Spleen (tissue), 11 donors: Measurements from ENCODE around the gene NSD1. TPM values are rescaled to one million over a fixed set of nuclear protein-coding genes. Genes with fewer than 3 reads are reported as not detected.

Experiments used
- DNase-seq: peaks from one replicate; pipeline ENCODE4 v3.0.0-alpha.2; 2020
- H3K27ac ChIP-seq, 8 donors: fragments of 200-600 bp; sonication (generic) in 7 of 8; 1 replicate in 4 of 8; 2 replicates in 4 of 8; pipeline versions ENCODE4 v1.5.0 to v1.8.0; 2016 to 2021; ENCODE audit warnings: inconsistent platforms in 4 of 8, mild to moderate bottlenecking in 4 of 8, moderate library complexity in 1 of 8
- H3K27me3 ChIP-seq, 7 donors: fragments of 200-600 bp; sonication (generic) in 6 of 7; replicated peaks in 1 of 7; 1 replicate in 4 of 7; 2 replicates in 3 of 7; pipeline versions ENCODE4 v1.5.0 to v1.8.0; 2016 to 2021; ENCODE audit warnings: inconsistent platforms in 3 of 7, mild to moderate bottlenecking in 1 of 7
- H3K36me3 ChIP-seq, 6 donors: fragments of 200-600 bp; sonication (generic) in 5 of 6; 1 replicate in 4 of 6; 2 replicates in 2 of 6; pipeline versions ENCODE4 v1.5.0 to v1.8.0; 2016 to 2021; ENCODE audit warnings: inconsistent platforms in 2 of 6
- H3K4me1 ChIP-seq, 6 donors: fragments of 200-600 bp; sonication (generic) in 5 of 6; 1 replicate in 3 of 6; 2 replicates in 3 of 6; pipeline versions ENCODE4 v1.5.0 to v1.8.0; 2016 to 2021; ENCODE audit warnings: inconsistent platforms in 3 of 6
- H3K4me3 ChIP-seq, 8 donors: fragments of 200-600 bp; sonication (generic) in 7 of 8; 1 replicate in 4 of 8; 2 replicates in 4 of 8; pipeline versions ENCODE4 v1.5.0 to v1.8.0; 2016 to 2021; ENCODE audit warnings: inconsistent platforms in 4 of 8, mild to moderate bottlenecking in 4 of 8, moderate library complexity in 2 of 8
- H3K9me3 ChIP-seq, 8 donors: fragments of 200-600 bp; sonication (generic) in 7 of 8; 1 replicate in 4 of 8; 2 replicates in 4 of 8; pipeline versions ENCODE4 v1.5.0 to v1.8.0; 2016 to 2021; ENCODE audit warnings: inconsistent platforms in 4 of 8
- POLR2A ChIP-seq, 3 donors: fragments of 450-650 bp; IDR thresholded peaks; one replicate each; pipeline ENCODE4 v1.5.1; 2017; ENCODE audit warnings: antibody characterized with exemption in 3 of 3, mild to moderate bottlenecking in 1 of 3
- POLR2AphosphoS5 ChIP-seq, 3 donors: sonication (generic); formaldehyde crosslinking; IDR thresholded peaks; one replicate each; pipeline ENCODE4 v1.5.1; 2017; ENCODE audit warnings: antibody characterized with exemption in 3 of 3
- WGBS, 5 donors: extraction: QIAGEN DNeasy Blood & Tissue Kit in 3 of 5; methylation state at CpG; one replicate each; pipeline versions ENCODE4 v1.1.5 to v1.1.7; 2013 to 2018; 5-methylcytosine and 5-hydroxymethylcytosine counted together
- intact Hi-C: fragments of 100-400 bp; cut with DNase I; formaldehyde crosslinking; loops from one replicate; pipeline ENCODE4 v1.15.0; 2023; ENCODE audit warnings: low total_unique reads
- polyA plus RNA-seq, 3 donors: library from polyadenylated mRNA; stranded (reverse); fragments of 200-250 nt; gene quantifications; one replicate each; pipeline ENCODE4 v1.2.1, GENCODE V29; 2013
- total RNA-seq, 7 donors: library from RNA; depleted of rRNA in 3 of 7; stranded (reverse); fragments of >200 nt in 3 of 7; fragmentation: NEBNext Ultra II Directional in 4 of 7; extraction: Animal tissue kit (Norgen Biotek cat#: 25700) in 4 of 7; gene quantifications; one replicate each; pipeline versions ENCODE4 v1.1.0 to v1.2.1, GENCODE V29; 2016 to 2021
- TF ChIP-seq, protein P1 (sequence below), 11 experiments: fragments of 200-600 bp in 7 of 11; fragments of 450-650 bp in 4 of 11; sonication (generic) in 4 of 11; IDR thresholded peaks in 8 of 11; conservative IDR thresholded peaks in 3 of 11; 1 replicate in 7 of 11; 2 replicates in 4 of 11; pipeline versions ENCODE4 v1.4.0 to v1.8.0; 2016 to 2021; ENCODE audit warnings: antibody characterized with exemption in 11 of 11, inconsistent platforms in 4 of 11, mild to moderate bottlenecking in 1 of 11
- donor health status: healthy with polysubstance abuse.
- donor health status: DM: no; HTN: no; CAD: no; lungs with moderate emphysema.
- donor health status: DM: no; HTN: no; CAD: no.
- donor health status: Bipolar disorder and iron deficiency.
- donor health status: healthy.
- donor health status: DM: no; HTN: no; CAD: no.
- donor health status: DM: yes; HTN: yes; CAD: no.

NSD1 gene
- total and polyA plus RNA-seq, 10 donors = 4.1 to 130 (median 69.1) TPM

GRCh38 chr5:177195307-177195952 lies 61.9 kb downstream of the NSD1 start:
- TF ChIP-seq POLR2A (IDR thresholded peaks at IDR 0.05) (no peak), POLR2AphosphoS5 (IDR thresholded peaks at IDR 0.05) (no peak)
- TF ChIP-seq, protein P1, sequence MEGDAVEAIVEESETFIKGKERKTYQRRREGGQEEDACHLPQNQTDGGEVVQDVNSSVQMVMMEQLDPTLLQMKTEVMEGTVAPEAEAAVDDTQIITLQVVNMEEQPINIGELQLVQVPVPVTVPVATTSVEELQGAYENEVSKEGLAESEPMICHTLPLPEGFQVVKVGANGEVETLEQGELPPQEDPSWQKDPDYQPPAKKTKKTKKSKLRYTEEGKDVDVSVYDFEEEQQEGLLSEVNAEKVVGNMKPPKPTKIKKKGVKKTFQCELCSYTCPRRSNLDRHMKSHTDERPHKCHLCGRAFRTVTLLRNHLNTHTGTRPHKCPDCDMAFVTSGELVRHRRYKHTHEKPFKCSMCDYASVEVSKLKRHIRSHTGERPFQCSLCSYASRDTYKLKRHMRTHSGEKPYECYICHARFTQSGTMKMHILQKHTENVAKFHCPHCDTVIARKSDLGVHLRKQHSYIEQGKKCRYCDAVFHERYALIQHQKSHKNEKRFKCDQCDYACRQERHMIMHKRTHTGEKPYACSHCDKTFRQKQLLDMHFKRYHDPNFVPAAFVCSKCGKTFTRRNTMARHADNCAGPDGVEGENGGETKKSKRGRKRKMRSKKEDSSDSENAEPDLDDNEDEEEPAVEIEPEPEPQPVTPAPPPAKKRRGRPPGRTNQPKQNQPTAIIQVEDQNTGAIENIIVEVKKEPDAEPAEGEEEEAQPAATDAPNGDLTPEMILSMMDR (IDR thresholded peaks at IDR 0.05 in 8 of 11, conservative IDR thresholded peaks at IDR 0.05 in 3 of 11) = no peak
- no peaks in the 10 kb centered on the region for H3K27me3 ChIP-seq
- no peak overlapping the region for H3K27ac ChIP-seq
- intact Hi-C loops = no loop called here
- peaks cover 0 to 14% (median 5%) of the 10 kb centered on the region in 6 donors for H3K4me1 ChIP-seq
- H3K4me3 ChIP-seq = no peak overlapping the region
- WGBS, 5 donors = 95 to 98% (median 97%) methylated on average over 9 of the region's 9 CpGs
- peaks cover 0 to 88% (median 59%) of the 10 kb centered on the region in 6 donors for H3K36me3 ChIP-seq
- no peaks in the 10 kb centered on the region for H3K9me3 ChIP-seq
- DNase-seq = no peak

DNA sequence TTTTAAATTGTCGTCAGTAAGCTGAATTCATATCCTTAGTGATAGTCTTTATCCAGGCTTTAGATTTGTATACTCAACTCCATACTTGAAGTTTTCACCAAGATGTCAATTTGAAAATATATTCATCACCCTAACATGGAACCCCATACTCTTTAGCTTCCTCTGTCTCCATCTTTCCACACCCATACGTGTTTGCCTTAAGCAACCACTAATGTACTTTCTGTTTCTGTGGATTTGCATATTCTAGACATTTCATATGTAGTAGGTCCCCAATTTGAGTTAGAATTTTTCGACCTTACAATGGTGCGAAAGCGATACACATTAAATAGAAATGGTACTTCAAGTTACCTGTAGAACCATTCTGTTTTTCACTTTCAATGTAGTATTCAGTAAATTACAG lies 65.2 kb downstream of the NSD1 start:
- H3K36me3 ChIP-seq = peaks cover 0 to 97% (median 54%) of the 10 kb centered on the region in 6 donors
- H3K27ac ChIP-seq = no peak overlapping the region
- no peaks in the 10 kb centered on the region for H3K27me3 ChIP-seq
- TF ChIP-seq, protein P1 (IDR thresholded peaks at IDR 0.05 in 8 of 11, conservative IDR thresholded peaks at IDR 0.05 in 3 of 11) = no peak
- TF ChIP-seq POLR2AphosphoS5 (IDR thresholded peaks at IDR 0.05) (no peak), POLR2A (IDR thresholded peaks at IDR 0.05) (no peak)
- no peaks in the 10 kb centered on the region for H3K9me3 ChIP-seq
- H3K4me3 ChIP-seq = no peak overlapping the region
- peaks cover 0 to 32% (median 5%) of the 10 kb centered on the region in 6 donors for H3K4me1 ChIP-seq
- intact Hi-C loops = no loop called here
- DNase-seq = no peak
- WGBS, 5 donors = 82 to 90% (median 87%) methylated on average over 5 of the region's 5 CpGs

DNA sequence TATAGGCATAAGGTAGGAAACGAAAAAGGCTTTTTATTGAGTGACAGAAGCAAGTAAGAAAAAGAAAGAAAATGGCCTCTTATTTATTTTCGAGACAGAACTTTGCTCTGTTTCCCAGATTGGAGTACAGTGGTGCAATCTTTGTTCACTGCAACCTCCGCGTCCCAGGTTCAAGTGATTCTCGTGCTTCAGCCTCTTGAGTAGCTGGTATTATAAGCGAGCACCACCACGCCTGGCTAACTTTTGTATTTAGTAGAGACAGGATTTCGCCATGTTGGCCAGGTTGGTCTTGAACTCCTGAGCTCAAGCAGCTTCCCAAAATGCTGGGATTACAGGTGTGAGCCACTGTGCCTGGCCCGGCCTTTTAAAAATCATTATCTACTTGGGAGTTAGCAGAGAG lies 70.7 kb downstream of the NSD1 start:
- Histone ChIP-seq H3K27ac (no peak overlapping the region), H3K36me3 (peaks cover 0 to 97% (median 68%) of the 10 kb centered on the region in 6 donors), H3K4me1 (peaks cover 0 to 18% (median 0%) of the 10 kb centered on the region in 6 donors), H3K4me3 (no peak overlapping the region), H3K9me3 (no peaks in the 10 kb centered on the region), H3K27me3 (no peaks in the 10 kb centered on the region)
- WGBS, 5 donors = 90 to 98% (median 95%) methylated on average over 9 of the region's 9 CpGs
- DNase-seq = no peak
- intact Hi-C loops = no loop called here
- TF ChIP-seq POLR2AphosphoS5 (IDR thresholded peaks at IDR 0.05) = no peak
- no peak for TF ChIP-seq POLR2A (IDR thresholded peaks at IDR 0.05)
- TF ChIP-seq, protein P1 (IDR thresholded peaks at IDR 0.05 in 8 of 11, conservative IDR thresholded peaks at IDR 0.05 in 3 of 11) = no peak

DNA sequence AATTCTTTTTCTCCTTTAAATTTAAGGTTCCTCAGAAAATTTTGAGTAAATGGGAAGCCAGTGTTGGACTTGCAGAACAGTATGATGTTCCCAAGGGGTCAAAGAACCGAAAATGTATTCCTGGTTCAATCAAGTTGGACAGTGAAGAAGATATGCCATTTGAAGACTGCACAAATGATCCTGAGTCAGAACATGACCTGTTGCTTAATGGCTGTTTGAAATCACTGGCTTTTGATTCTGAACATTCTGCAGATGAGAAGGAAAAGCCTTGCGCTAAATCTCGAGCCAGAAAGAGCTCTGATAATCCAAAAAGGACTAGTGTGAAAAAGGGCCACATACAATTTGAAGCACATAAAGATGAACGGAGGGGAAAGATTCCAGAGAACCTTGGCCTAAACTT lies 76.0 kb downstream of the NSD1 start:
- DNase-seq = no peak
- Histone ChIP-seq H3K27ac (no peak overlapping the region), H3K4me1 (no peaks in the 10 kb centered on the region), H3K36me3 (peaks cover 0 to 100% (median 83%) of the 10 kb centered on the region in 6 donors), H3K27me3 (no peaks in the 10 kb centered on the region), H3K4me3 (no peak overlapping the region), H3K9me3 (no peaks in the 10 kb centered on the region)
- intact Hi-C loops = no loop called here
- 59 to 94% (median 92%) methylated on average over 4 of the region's 4 CpGs for WGBS, 5 donors
- TF ChIP-seq POLR2A (IDR thresholded peaks at IDR 0.05) (no peak), POLR2AphosphoS5 (IDR thresholded peaks at IDR 0.05) (no peak)
- TF ChIP-seq, protein P1 (IDR thresholded peaks at IDR 0.05 in 8 of 11, conservative IDR thresholded peaks at IDR 0.05 in 3 of 11) = no peak
